Heart left ventricle (tissue), 16 donors: ENCODE data around the gene CELSR1. TPM values are rescaled to one million over a fixed set of nuclear protein-coding genes. Genes with fewer than 3 reads are reported as not detected.
A peak's percentile ranks its signal among the peaks of the same experiment; 100 is the strongest.

Experiments used
- ATAC-seq, 4 donors: fragments of 200-7000 bp; cut with Tn5 transposase; one replicate each; pipeline ENCODE4 v1.9.1; 2020 to 2022; ENCODE audit warnings: moderate library complexity in 4 of 4, mild to moderate bottlenecking in 3 of 4, moderate number of reproducible peaks in 1 of 4
- DNase-seq, 5 donors: peaks; one replicate each; pipeline ENCODE4 v3.0.0-alpha.2; 2020
- H3K27ac ChIP-seq, 12 donors: fragments of 200-600 bp; sonication (generic) in 4 of 12; one replicate each; pipeline versions ENCODE4 v1.5.0 to v1.8.0; 2016 to 2022; ENCODE audit warnings: mild to moderate bottlenecking in 2 of 12
- H3K27me3 ChIP-seq, 9 donors: fragments of 200-600 bp; sonication (generic) in 2 of 9; one replicate each; pipeline versions ENCODE4 v1.5.1 to v1.8.0; 2016 to 2022; ENCODE audit warnings: mild to moderate bottlenecking in 3 of 9
- H3K36me3 ChIP-seq, 9 donors: fragments of 200-600 bp; sonication (generic) in 2 of 9; one replicate each; pipeline versions ENCODE4 v1.5.0 to v1.8.0; 2018 to 2022; ENCODE audit warnings: mild to moderate bottlenecking in 2 of 9
- H3K4me1 ChIP-seq, 12 donors: fragments of 200-600 bp; sonication (generic) in 4 of 12; one replicate each; pipeline versions ENCODE4 v1.5.0 to v1.8.0; 2016 to 2022; ENCODE audit warnings: mild to moderate bottlenecking in 3 of 12
- H3K4me3 ChIP-seq, 12 donors: fragments of 200-600 bp; sonication (generic) in 4 of 12; one replicate each; pipeline versions ENCODE4 v1.5.0 to v1.8.0; 2017 to 2022; ENCODE audit warnings: mild to moderate bottlenecking in 9 of 12, moderate library complexity in 4 of 12
- H3K9me3 ChIP-seq, 12 donors: fragments of 200-600 bp; sonication (generic) in 4 of 12; one replicate each; pipeline versions ENCODE4 v1.5.0 to v1.8.0; 2016 to 2022; ENCODE audit warnings: mild to moderate bottlenecking in 1 of 12
- CTCF ChIP-seq, 12 donors: fragments of 200-600 bp; sonication (generic) in 4 of 12; IDR thresholded peaks; one replicate each; pipeline versions ENCODE4 v1.5.0 to v1.8.0; 2018 to 2022; ENCODE audit warnings: antibody characterized with exemption in 12 of 12, mild to moderate bottlenecking in 5 of 12
- POLR2A ChIP-seq, 2 donors: fragments of 450-650 bp; IDR thresholded peaks; one replicate each; pipeline ENCODE4 v1.6.1; 2017; ENCODE audit warnings: antibody characterized with exemption in 2 of 2, mild to moderate bottlenecking in 2 of 2, moderate library complexity in 2 of 2
- WGBS, 4 donors: extraction: QIAGEN DNeasy Blood & Tissue Kit in 2 of 4; methylation state at CpG; one replicate each; pipeline versions ENCODE4 v1.1.5 to v1.1.7; 2013 to 2018; 5-methylcytosine and 5-hydroxymethylcytosine counted together
- intact Hi-C, 10 donors: fragments of 100-400 bp; cut with DNase I; formaldehyde crosslinking; loops; one replicate each; pipeline versions ENCODE4 v1.11.1 to v1.14.2; 2022
- polyA plus RNA-seq, 2 donors: library from polyadenylated mRNA; stranded (reverse); fragments of 200-250 nt; gene quantifications; one replicate each; pipeline ENCODE4 v1.2.3, GENCODE V29; 2013
- total RNA-seq, 9 donors: library from RNA; depleted of rRNA in 2 of 9; stranded (reverse); fragments of >200 nt in 2 of 9; fragmentation: NEBNext Ultra II Directional in 3 of 9; extraction: Animal tissue kit (Norgen Biotek cat#: 25700) in 3 of 9; gene quantifications; one replicate each; pipeline versions ENCODE4 v1.1.0 to v1.2.4, GENCODE V29; 2016 to 2023
- donor health status: ischemic (EF 13 %, LVEDD 7.1; RV severe dilation, severe dysfunction).
- donor health status: healthy with polysubstance abuse.
- donor health status: DM: no; HTN: yes; CAD: no.
- donor health status: DM: no; HTN: no; CAD: no.
- donor health status: ischemic (EF 25% LVEDD 6.9; RV normal size, moderate dysfunction).
- donor health status: ischemic (EF 25% LVEDD 5.7; RV mildly dilated, moderate dysfunction).
- donor health status: healthy.
- donor health status: DM: yes; HTN: yes; CAD: no.
- donor health status: ischemic (EF 35%, LVEDD 5.7; RV mildly dilated, moderate dysfunction).
- donor health status: nonischemic (EF 11% LVEDD 7.7; RV severe dilation, severe dysfunction).
- donor health status: DM: yes; HTN: yes; CAD: no.
- donor health status: PGD.
- donor health status: ischemic (EF 29% LVEDD 5.4; RV normal size, mild dysfunction).
- donor health status: nonischemic (EF 23%, LVEDD 6.1; RV moderate dilation, normal function).

Gene CELSR1
- total and polyA plus RNA-seq, 11 donors, result 5.9 to 15.8 (median 11.9) TPM

GRCh38 chr22:46374663-46375474, 162.6 kb downstream of the CELSR1 start:
- Histone ChIP-seq H3K36me3 (peaks cover 0 to 4% (median 0%) of the 10 kb centered on the region in 9 donors), H3K27me3 (no peaks in the 10 kb centered on the region), H3K4me1 (peaks cover 0 to 11% (median 2%) of the 10 kb centered on the region in 12 donors), H3K4me3 (no peak overlapping the region), H3K27ac (no peak overlapping the region), H3K9me3 (peaks cover 0 to 12% (median 0%) of the 10 kb centered on the region in 12 donors)
- ATAC-seq (no peak), DNase-seq (peak in 1 of 5 donors; percentile 20)
- 91 to 92% (median 91%) methylated on average over 30 to 38 of the region's 38 CpGs for WGBS, 4 donors
- intact Hi-C loops, result no loop called here
- TF ChIP-seq POLR2A (IDR thresholded peaks at IDR 0.05) (no peak), CTCF (IDR thresholded peaks at IDR 0.05) (no peak)

- Histone ChIP-seq H3K4me1 (peaks cover 0 to 11% (median 2%) of the 10 kb centered on the region in 12 donors), H3K36me3 (peaks cover 0 to 4% (median 0%) of the 10 kb centered on the region in 9 donors), H3K27ac (no peak overlapping the region), H3K4me3 (no peak overlapping the region), H3K9me3 (peaks cover 0 to 12% (median 0%) of the 10 kb centered on the region in 12 donors), H3K27me3 (no peaks in the 10 kb centered on the region)
- ATAC-seq, result no peak
- 62 to 68% (median 67%) methylated on average over 28 to 31 of the region's 31 CpGs for WGBS, 4 donors
- intact Hi-C loops, result no loop called here
- no peak for TF ChIP-seq POLR2A (IDR thresholded peaks at IDR 0.05)
- TF ChIP-seq CTCF (IDR thresholded peaks at IDR 0.05), result no peak
- DNase-seq, result peak in 1 of 5 donors; percentile 8
Observed at GRCh38 chr22:46373921-46374662, 163.3 kb downstream of the CELSR1 start.

- WGBS, 4 donors, result 55 to 84% (median 69%) methylated on average over 3 to 8 of the region's 8 CpGs
- no peak overlapping the region for H3K27ac ChIP-seq
- H3K4me3 ChIP-seq, result no peak overlapping the region
- no peaks in the 10 kb centered on the region for H3K27me3 ChIP-seq
- TF ChIP-seq CTCF (IDR thresholded peaks at IDR 0.05) (no peak), POLR2A (IDR thresholded peaks at IDR 0.05) (no peak)
- no peak for ATAC-seq
- DNase-seq, result peak in 1 of 5 donors; percentile 63
- H3K36me3 ChIP-seq, result peaks cover 0 to 4% (median 0%) of the 10 kb centered on the region in 9 donors
- H3K4me1 ChIP-seq, result peaks cover 0 to 10% (median 2%) of the 10 kb centered on the region in 12 donors
- peaks cover 0 to 12% (median 0%) of the 10 kb centered on the region in 12 donors for H3K9me3 ChIP-seq
- intact Hi-C loops, result no loop called here
Observed at GRCh38 chr22:46373159-46373558, 164.3 kb downstream of the CELSR1 start.

- Histone ChIP-seq H3K27me3 (no peaks in the 10 kb centered on the region), H3K9me3 (peaks cover 0 to 12% (median 0%) of the 10 kb centered on the region in 12 donors), H3K4me3 (no peak overlapping the region), H3K27ac (no peak overlapping the region), H3K36me3 (peaks cover 0 to 4% (median 0%) of the 10 kb centered on the region in 9 donors), H3K4me1 (peaks cover 0 to 6% (median under 1%) of the 10 kb centered on the region in 12 donors)
- WGBS, 4 donors, result 86 to 96% (median 92%) methylated on average over 18 of the region's 18 CpGs
- intact Hi-C loops, result no loop called here
- TF ChIP-seq POLR2A (IDR thresholded peaks at IDR 0.05), result no peak
- ATAC-seq, result no peak
- no peak for DNase-seq
Observed at GRCh38 chr22:46372686-46373085, 164.7 kb downstream of the CELSR1 start.
